C4-2B (cell line): ENCODE data around the gene RIN3.

Experiments
- H3K27ac ChIP-seq: fragments of 450-650 bp; 2 replicates; pipeline ENCODE4 v1.5.1; 2017
- ZFX ChIP-seq: fragments of 450-650 bp; IDR thresholded peaks from 2 replicates; pipeline ENCODE4 v1.6.1; 2017
- TF ChIP-seq, protein P1 (sequence below): fragments of 450-650 bp; conservative IDR thresholded peaks from 2 replicates; pipeline ENCODE4 v1.5.1; 2017; ENCODE audit warnings: mild to moderate bottlenecking

The RIN3 gene

DNA sequence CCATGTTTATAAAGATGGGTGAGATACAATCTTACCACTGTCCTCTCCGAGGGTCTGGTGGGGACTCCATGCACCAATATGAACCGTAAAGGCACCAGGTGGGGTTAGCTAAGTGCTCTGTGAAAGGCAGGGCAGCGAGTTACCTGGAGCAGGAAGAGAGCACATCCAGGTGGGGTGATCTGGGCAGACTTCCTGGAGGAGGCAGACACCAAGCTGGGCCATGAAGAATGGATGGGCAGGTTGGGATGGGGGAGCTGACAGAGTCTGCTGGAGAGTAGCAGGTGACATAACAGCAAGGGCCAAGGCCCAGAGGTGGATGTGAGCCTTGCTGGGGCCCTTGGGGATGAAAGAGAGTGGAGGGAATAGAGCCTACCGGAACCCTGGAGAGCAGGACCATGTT, 45.9 kb downstream of the RIN3 start:
- no peak for TF ChIP-seq ZFX
- TF ChIP-seq, protein P1, sequence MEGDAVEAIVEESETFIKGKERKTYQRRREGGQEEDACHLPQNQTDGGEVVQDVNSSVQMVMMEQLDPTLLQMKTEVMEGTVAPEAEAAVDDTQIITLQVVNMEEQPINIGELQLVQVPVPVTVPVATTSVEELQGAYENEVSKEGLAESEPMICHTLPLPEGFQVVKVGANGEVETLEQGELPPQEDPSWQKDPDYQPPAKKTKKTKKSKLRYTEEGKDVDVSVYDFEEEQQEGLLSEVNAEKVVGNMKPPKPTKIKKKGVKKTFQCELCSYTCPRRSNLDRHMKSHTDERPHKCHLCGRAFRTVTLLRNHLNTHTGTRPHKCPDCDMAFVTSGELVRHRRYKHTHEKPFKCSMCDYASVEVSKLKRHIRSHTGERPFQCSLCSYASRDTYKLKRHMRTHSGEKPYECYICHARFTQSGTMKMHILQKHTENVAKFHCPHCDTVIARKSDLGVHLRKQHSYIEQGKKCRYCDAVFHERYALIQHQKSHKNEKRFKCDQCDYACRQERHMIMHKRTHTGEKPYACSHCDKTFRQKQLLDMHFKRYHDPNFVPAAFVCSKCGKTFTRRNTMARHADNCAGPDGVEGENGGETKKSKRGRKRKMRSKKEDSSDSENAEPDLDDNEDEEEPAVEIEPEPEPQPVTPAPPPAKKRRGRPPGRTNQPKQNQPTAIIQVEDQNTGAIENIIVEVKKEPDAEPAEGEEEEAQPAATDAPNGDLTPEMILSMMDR = no peak
- no peak overlapping the region for H3K27ac ChIP-seq

DNA sequence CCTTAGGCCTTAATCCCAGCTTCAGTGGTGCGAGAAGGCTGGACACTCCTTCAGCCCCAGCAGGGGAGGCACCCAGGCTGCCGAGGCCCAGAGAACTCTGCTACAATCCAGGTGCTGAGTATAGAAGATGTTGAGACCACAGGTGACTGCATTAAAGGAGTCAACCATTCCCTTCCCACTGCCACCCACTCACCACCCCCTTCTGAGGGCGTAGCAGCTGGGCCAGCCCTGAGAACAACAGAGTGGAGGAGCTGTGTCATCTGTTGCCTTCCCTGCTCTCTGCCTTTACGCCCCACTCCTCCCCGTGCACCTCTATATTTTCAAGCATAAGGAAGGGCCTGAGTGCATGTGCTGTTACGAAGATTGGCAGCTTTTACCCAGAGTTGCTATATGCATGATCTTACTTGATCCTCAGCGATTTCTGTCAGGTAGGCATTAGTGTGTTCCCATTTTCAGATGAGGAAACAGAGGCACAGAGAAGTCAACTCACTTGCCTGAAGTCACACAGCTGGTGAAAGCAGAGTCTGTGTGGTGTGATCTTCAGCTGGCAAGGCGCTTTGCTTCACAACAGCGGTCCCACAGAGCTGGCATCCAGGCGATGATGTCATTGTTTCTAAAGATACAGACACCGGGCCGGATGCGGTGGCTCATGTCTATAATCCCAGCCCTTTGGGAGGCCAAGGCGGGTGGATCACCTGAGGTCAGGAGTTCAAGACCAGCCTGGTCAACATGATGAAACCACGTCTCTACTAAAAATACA, 46.7 kb downstream of the RIN3 start:
- no peak overlapping the region for H3K27ac ChIP-seq
- TF ChIP-seq ZFX = no peak
- TF ChIP-seq, protein P1 = no peak

DNA sequence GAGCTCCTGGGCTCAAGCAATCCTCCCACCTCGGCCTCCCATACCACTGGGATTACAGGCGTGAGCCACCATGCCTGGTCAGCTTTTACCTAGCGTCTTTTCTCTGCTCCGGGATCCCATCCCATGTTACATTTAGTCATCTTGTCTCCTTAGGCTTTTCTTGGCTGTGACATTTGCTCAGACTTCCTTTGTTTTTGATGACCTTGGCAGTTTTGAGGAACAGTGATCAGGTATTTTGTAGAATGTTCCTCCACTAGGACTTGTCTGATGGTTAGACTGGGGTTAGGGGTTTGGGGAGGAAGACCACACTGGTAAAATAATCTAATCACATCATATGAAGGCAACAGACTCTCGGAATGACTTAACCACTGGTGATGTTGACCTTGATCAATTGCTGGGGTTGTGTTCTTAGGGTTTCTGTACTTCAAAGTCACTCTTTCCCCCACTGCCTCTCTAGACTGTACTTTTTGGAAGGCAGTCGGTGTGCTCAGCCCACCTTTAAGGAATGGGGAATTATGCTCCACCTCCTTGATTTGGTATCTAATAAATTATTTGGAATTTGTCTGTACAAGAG, 48.4 kb downstream of the RIN3 start:
- no peak overlapping the region for H3K27ac ChIP-seq
- TF ChIP-seq, protein P1 = no peak
- TF ChIP-seq ZFX = no peak

DNA sequence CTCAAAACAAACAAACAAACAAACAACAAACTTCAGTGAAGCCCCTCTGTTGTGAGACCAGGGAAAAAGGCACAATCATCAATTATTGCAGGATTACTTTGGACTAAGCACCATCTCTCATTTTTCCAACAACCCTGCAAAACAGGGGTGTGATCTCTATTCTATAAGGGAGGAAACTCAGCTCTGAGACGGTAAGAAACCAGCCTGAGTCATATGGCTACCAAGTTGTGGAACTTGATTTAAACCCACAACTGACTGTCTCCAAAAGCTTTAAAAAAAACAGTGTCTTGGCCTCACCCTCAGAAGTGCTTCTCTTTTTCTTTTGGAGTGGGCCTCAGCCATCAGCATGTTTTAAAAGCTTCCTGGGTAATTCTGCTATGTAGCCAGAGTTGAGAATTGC, 49.8 kb downstream of the RIN3 start:
- no peak for TF ChIP-seq ZFX
- TF ChIP-seq, protein P1 = no peak
- no peak overlapping the region for H3K27ac ChIP-seq

DNA sequence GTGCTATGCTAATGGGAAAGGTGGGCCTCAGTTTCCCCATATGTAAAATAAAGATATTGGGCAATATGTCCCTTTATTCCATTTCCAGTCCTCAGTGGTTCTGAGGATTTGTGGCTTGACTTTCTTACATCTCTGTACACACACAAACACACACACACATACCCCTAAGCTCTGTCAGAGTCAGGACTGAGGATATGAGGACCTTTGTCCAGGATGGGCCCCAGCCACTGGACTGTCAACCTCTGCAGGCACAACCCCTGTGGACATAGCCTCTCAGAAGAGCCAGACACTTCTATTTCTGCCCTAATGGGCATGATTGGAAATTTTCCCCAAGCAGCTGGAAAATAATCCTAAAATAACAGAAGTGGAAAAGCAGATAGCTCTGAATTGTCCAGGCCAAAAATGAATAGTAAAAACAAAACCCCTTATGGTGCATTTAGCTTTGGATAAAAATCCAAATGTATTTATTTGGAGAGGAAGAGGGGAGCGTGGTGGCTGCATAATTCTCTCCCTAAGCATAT, 50.2 kb downstream of the RIN3 start:
- H3K27ac ChIP-seq = no peak overlapping the region
- TF ChIP-seq, protein P1 = no peak
- TF ChIP-seq ZFX = no peak

DNA sequence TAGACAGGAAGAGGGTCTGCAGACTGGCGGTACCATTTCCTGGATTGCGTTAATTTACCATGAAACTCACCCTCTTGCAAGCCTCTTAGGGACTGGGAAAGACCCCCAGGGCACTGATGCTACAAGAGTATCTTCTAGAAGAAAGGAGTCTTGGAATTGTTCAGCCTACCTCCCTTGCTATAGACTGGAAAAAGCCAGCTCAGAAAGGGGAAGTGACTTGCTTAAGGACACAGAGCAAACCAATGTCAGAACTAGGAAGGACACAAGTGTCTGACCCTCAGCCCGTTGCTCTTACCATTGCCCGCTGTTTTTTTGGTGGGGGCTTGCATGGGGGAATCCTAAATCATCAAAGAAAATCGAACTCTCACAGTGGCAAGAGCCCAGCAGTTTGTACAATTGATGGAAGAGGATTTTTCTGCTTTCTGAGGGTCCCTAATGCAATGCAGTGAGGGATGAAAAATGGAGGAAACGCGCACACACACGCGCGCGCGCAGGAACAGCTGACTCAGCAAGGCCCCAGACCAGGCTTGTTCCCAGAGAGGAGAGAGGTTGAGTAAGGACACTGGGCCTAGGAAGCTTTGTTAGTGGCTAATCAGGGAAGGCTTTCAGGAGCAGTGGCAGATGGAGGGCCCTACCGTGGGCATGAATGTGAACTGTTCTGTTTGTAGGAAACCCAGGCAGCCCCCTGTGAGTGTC, 50.9 kb downstream of the RIN3 start:
- TF ChIP-seq, protein P1 = no peak
- TF ChIP-seq ZFX = no peak
- no peak overlapping the region for H3K27ac ChIP-seq
